Activated naive CD4-positive, alpha-beta T cell treated with Interleukin-2 at 50 U/mL for 16 hours (primary cell): Measurements from ENCODE around the gene PRCC.
A peak's percentile ranks its signal among the peaks of the same experiment; 100 is the strongest.

Experiments used
- DNase-seq: peaks from one replicate; pipeline ENCODE4 v3.0.0-alpha.2; 2020

The PRCC gene

GRCh38 chr1:156766298-156767100 lies 836 bp upstream of the PRCC start:
- DNase-seq: no peak

- DNase-seq: peak; percentile 55
Measured at GRCh38 chr1:156767879-156768604, 707 bp downstream of the PRCC start.

- no peak for DNase-seq
Measured at GRCh38 chr1:156768610-156769295, 1.4 kb downstream of the PRCC start.

- DNase-seq: no peak
Measured at GRCh38 chr1:156772222-156772621, 4.9 kb downstream of the PRCC start.

- no peak for DNase-seq
Measured at GRCh38 chr1:156772728-156773497, 5.6 kb downstream of the PRCC start.

- DNase-seq: no peak
Measured at GRCh38 chr1:156773607-156774006, 6.3 kb downstream of the PRCC start.

- no peak for DNase-seq
Measured at GRCh38 chr1:156775799-156776198, 8.5 kb downstream of the PRCC start.

- DNase-seq: no peak
Measured at GRCh38 chr1:156776942-156777341, 9.6 kb downstream of the PRCC start.

- DNase-seq: no peak
Measured at GRCh38 chr1:156777573-156777972, 10.2 kb downstream of the PRCC start.

GRCh38 chr1:156781585-156782186 lies 14.4 kb downstream of the PRCC start:
- no peak for DNase-seq

- DNase-seq: no peak
Measured at GRCh38 chr1:156785458-156785857, 18.1 kb downstream of the PRCC start.

GRCh38 chr1:156786640-156787039 lies 19.3 kb downstream of the PRCC start:
- no peak for DNase-seq

- no peak for DNase-seq
Measured at GRCh38 chr1:156788136-156788535, 20.8 kb downstream of the PRCC start.

- DNase-seq: no peak
Measured at GRCh38 chr1:156789621-156790318, 22.4 kb downstream of the PRCC start.

- DNase-seq: no peak
Measured at GRCh38 chr1:156794506-156795373, 27.4 kb downstream of the PRCC start.

- DNase-seq: no peak
Measured at GRCh38 chr1:156795374-156795733, 28.0 kb downstream of the PRCC start.

GRCh38 chr1:156795787-156796186 lies 28.5 kb downstream of the PRCC start:
- DNase-seq: no peak

- no peak for DNase-seq
Measured at GRCh38 chr1:156796340-156797097, 29.2 kb downstream of the PRCC start.

- peak; percentile 62 for DNase-seq
Measured at GRCh38 chr1:156797212-156797871, 30.0 kb downstream of the PRCC start.
